GM23338 (cell line): ENCODE results near the gene ALPI. TPM values are rescaled to one million over a fixed set of nuclear protein-coding genes. Genes with fewer than 3 reads are reported as not detected.

Experiments
- ATAC-seq: fragments of 200-7000 bp; cut with Tn5 transposase; 3 replicates; pipeline ENCODE4 v1.9.1; 2020
- DNase-seq: peaks from one replicate; pipeline ENCODE4 v3.0.0-alpha.2; 2015; ENCODE audit warnings: low spot score
- H2AFZ ChIP-seq: fragments of 200-600 bp; sonication (generic); 2 replicates; pipeline ENCODE4 v1.8.0; 2016; ENCODE audit warnings: antibody characterized with exemption, mild to moderate bottlenecking, moderate library complexity
- H3F3A ChIP-seq: fragments of 200-600 bp; sonication (generic); replicated peaks from 2 replicates; pipeline ENCODE4 v1.8.0; 2017; ENCODE audit warnings: antibody characterized with exemption, mixed run types, low read depth
- H3K27ac ChIP-seq: fragments of 200-600 bp; sonication (generic); 2 replicates; pipeline ENCODE4 v1.6.1; 2016; ENCODE audit warnings: low read depth
- H3K27me3 ChIP-seq: fragments of 200-600 bp; sonication (generic); 2 replicates; pipeline ENCODE4 v1.8.0; 2016; ENCODE audit warnings: mild to moderate bottlenecking, mixed run types, moderate library complexity; ENCODE audit not compliant: insufficient read depth
- H3K36me3 ChIP-seq: fragments of 200-600 bp; sonication (generic); 2 replicates; pipeline ENCODE4 v1.8.0; 2016; ENCODE audit warnings: mild to moderate bottlenecking; ENCODE audit not compliant: insufficient read depth
- H3K4me1 ChIP-seq: fragments of 200-600 bp; sonication (generic); 2 replicates; pipeline ENCODE4 v1.8.0; 2016; ENCODE audit warnings: mild to moderate bottlenecking, moderate library complexity; ENCODE audit not compliant: insufficient read depth
- H3K4me2 ChIP-seq: fragments of 200-600 bp; sonication (generic); 2 replicates; pipeline ENCODE4 v1.7.1; 2017; ENCODE audit warnings: mixed run types
- H3K4me3 ChIP-seq: fragments of 200-600 bp; sonication (generic); 2 replicates; pipeline ENCODE4 v1.6.1; 2016; ENCODE audit warnings: mixed run types
- H3K79me2 ChIP-seq: fragments of 200-600 bp; sonication (generic); replicated peaks from 2 replicates; pipeline ENCODE4 v1.8.0; 2017; ENCODE audit warnings: mild to moderate bottlenecking; ENCODE audit not compliant: insufficient read depth
- H3K9me2 ChIP-seq: fragments of 200-600 bp; sonication (generic); 2 replicates; pipeline ENCODE4 v1.8.0; 2017; ENCODE audit not compliant: insufficient read depth
- H4K20me1 ChIP-seq: fragments of 200-600 bp; sonication (generic); replicated peaks from 2 replicates; pipeline ENCODE4 v1.8.0; 2017; ENCODE audit warnings: mild to moderate bottlenecking; ENCODE audit not compliant: insufficient read depth
- H3K27ac Mint-ChIP-seq: 2 replicates; pipeline ENCODE4 v1.8.0; 2020; ENCODE audit warnings: inconsistent platforms, mild to moderate bottlenecking, moderate library complexity, mixed read lengths
- H3K27me3 Mint-ChIP-seq: 3 replicates; pipeline ENCODE4 v1.8.0; 2022; ENCODE audit warnings: low read depth, mild to moderate bottlenecking, moderate library complexity, mixed read lengths, inconsistent platforms; ENCODE audit not compliant: insufficient read depth, poor library complexity
- H3K36me3 Mint-ChIP-seq: 3 replicates; pipeline ENCODE4 v1.8.0; 2021; ENCODE audit warnings: low read depth, mild to moderate bottlenecking, inconsistent platforms, moderate library complexity, mixed read lengths
- H3K4me1 Mint-ChIP-seq: 3 replicates; pipeline ENCODE4 v1.8.0; 2020; ENCODE audit warnings: mild to moderate bottlenecking, inconsistent platforms, mixed read lengths
- H3K4me3 Mint-ChIP-seq: 3 replicates; pipeline ENCODE4 v1.8.0; 2021; ENCODE audit warnings: moderate library complexity, mild to moderate bottlenecking, inconsistent platforms, mixed read lengths
- H3K9me3 Mint-ChIP-seq: 3 replicates; pipeline ENCODE4 v1.8.0; 2020; ENCODE audit warnings: moderate library complexity, mild to moderate bottlenecking, inconsistent platforms, mixed read lengths
- CREB1 ChIP-seq: fragments of 250-450 bp; sonication (Bioruptor Pico); IDR thresholded peaks from 2 replicates; pipeline ENCODE4 v1.5.0; 2020; ENCODE audit warnings: low read depth, mild to moderate bottlenecking, moderate library complexity
- CTCF ChIP-seq, 2 experiments: fragments of 200-600 bp in 1 of 2; sonication (generic) in 1 of 2; conservative IDR thresholded peaks; 2 replicates each; pipeline versions ENCODE4 v1.5.1 to v1.6.1; 2016 to 2017; ENCODE audit warnings: antibody characterized with exemption in 2 of 2, low read depth in 2 of 2, mild to moderate bottlenecking in 2 of 2, moderate library complexity in 1 of 2
- ETS1 ChIP-seq: IDR thresholded peaks from 2 replicates; pipeline ENCODE4 v1.6.1; 2016; ENCODE audit warnings: antibody characterized with exemption
- EZH2 ChIP-seq: fragments of 200-600 bp; sonication (generic); IDR thresholded peaks from one replicate; pipeline ENCODE4 v1.8.0; 2017; ENCODE audit warnings: antibody characterized with exemption, mild to moderate bottlenecking, low read depth; ENCODE audit not compliant: unreplicated experiment
- EZH2phosphoT487 ChIP-seq: fragments of 200-600 bp; sonication (generic); IDR thresholded peaks from one replicate; pipeline ENCODE4 v1.8.1; 2018; ENCODE audit warnings: antibody characterized with exemption; ENCODE audit not compliant: unreplicated experiment
- JUNB ChIP-seq: IDR thresholded peaks from one replicate; pipeline ENCODE4 v1.6.1; 2016; ENCODE audit warnings: antibody characterized with exemption; ENCODE audit not compliant: unreplicated experiment
- NANOG ChIP-seq: IDR thresholded peaks from 2 replicates; pipeline ENCODE4 v1.6.1; 2016; ENCODE audit warnings: antibody characterized with exemption, borderline replicate concordance
- POLR2AphosphoS5 ChIP-seq: IDR thresholded peaks from 2 replicates; pipeline ENCODE4 v1.6.1; 2016; ENCODE audit warnings: antibody characterized with exemption, low read depth
- REST ChIP-seq: IDR thresholded peaks from one replicate; pipeline ENCODE4 v1.6.1; 2018; ENCODE audit warnings: antibody characterized with exemption; ENCODE audit not compliant: unreplicated experiment
- STAT1 ChIP-seq: IDR thresholded peaks from one replicate; pipeline ENCODE4 v1.6.1; 2016; ENCODE audit warnings: antibody characterized with exemption; ENCODE audit not compliant: unreplicated experiment
- ZNF114 ChIP-seq: fragments of 250-450 bp; sonication (Bioruptor Pico); IDR thresholded peaks from 2 replicates; pipeline ENCODE4 v1.5.0; 2020; ENCODE audit warnings: mild to moderate bottlenecking, moderate library complexity
- ZNF331 ChIP-seq: fragments of 250-450 bp; sonication (Bioruptor Pico); IDR thresholded peaks from 2 replicates; pipeline ENCODE4 v1.5.0; 2020; ENCODE audit warnings: low read depth, mild to moderate bottlenecking, moderate library complexity
- ZNF462 ChIP-seq: fragments of 250-450 bp; sonication (Bioruptor Pico); IDR thresholded peaks from 2 replicates; pipeline ENCODE4 v1.5.0; 2020; ENCODE audit warnings: mild to moderate bottlenecking, moderate library complexity
- polyA plus RNA-seq: library from polyadenylated mRNA; unstranded; fragments of >200 nt; fragmentation: Nextera tagmentation; extraction: Ambion mirVana; gene quantifications from 2 replicates; pipeline ENCODE4 v1.2.1, GENCODE V29; 2016
- total RNA-seq: library from RNA; depleted of rRNA; stranded (reverse); fragments of >200 nt; shearing (Covaris generic); gene quantifications from 2 replicates; pipeline ENCODE4 v1.2.3, GENCODE V29; 2014

Gene ALPI
- total and polyA plus RNA-seq, 2 experiments from 2014 or later: not detected

- peaks cover 62% of the 10 kb centered on the region for H3K27me3 Mint-ChIP-seq
- TF ChIP-seq ZNF114 (CRISPR knock-in tag) (no peak), POLR2AphosphoS5 (no peak), EZH2phosphoT487 (no peak), NANOG (no peak), EZH2 (no peak), ZNF331 (CRISPR knock-in tag) (no peak), ETS1 (no peak), STAT1 (no peak), CREB1 (CRISPR knock-in tag) (no peak), CTCF (conservative IDR thresholded peaks at IDR 0.05; ENCODE audit: low read depth in 2 of 2) (no peak), JUNB (no peak), REST (no peak), ZNF462 (CRISPR knock-in tag) (no peak)
- H3K4me3 ChIP-seq: peak overlapping the region; percentile 91
Observed at GRCh38 chr2:232421189-232421785, 34.7 kb upstream of the ALPI start.

More at GRCh38 chr2:232421189-232421785, 34.7 kb upstream of the ALPI start:
- peaks cover 44% of the 10 kb centered on the region for H3K27me3 ChIP-seq
- no peaks in the 10 kb centered on the region for H4K20me1 ChIP-seq
- H3K27ac Mint-ChIP-seq: no peak overlapping the region
- peak; percentile 75 for DNase-seq
- peaks cover 43% of the 10 kb centered on the region for H3K4me1 ChIP-seq
- H3K79me2 ChIP-seq: peaks cover 19% of the 10 kb centered on the region; the same call in 1 of the 2 replicates
- no peak overlapping the region for H3K27ac ChIP-seq
- peaks cover 25% of the 10 kb centered on the region for H3K36me3 Mint-ChIP-seq
- peak overlapping the region; percentile 96 for H3K4me2 ChIP-seq
- H3K4me3 Mint-ChIP-seq: peak overlapping the region; percentile 83; the same call in 2 of the 3 replicates
- H2AFZ ChIP-seq: no peak overlapping the region
- peaks cover 47% of the 10 kb centered on the region for H3K4me1 Mint-ChIP-seq
- H3K36me3 ChIP-seq: no peaks in the 10 kb centered on the region
- peaks cover 16% of the 10 kb centered on the region for H3K9me3 Mint-ChIP-seq
- H3F3A ChIP-seq: peaks cover 22% of the 10 kb centered on the region
- H3K9me2 ChIP-seq: no peaks in the 10 kb centered on the region
- ATAC-seq: peak; percentile 17
